ENCODE measurements around the gene CLSTN1. TPM values are rescaled to one million over a fixed set of nuclear protein-coding genes. Genes with fewer than 3 reads are reported as not detected.

CLSTN1 gene
- total RNA-seq, 1 experiment from 2014 or later, result 100 TPM

DNA sequence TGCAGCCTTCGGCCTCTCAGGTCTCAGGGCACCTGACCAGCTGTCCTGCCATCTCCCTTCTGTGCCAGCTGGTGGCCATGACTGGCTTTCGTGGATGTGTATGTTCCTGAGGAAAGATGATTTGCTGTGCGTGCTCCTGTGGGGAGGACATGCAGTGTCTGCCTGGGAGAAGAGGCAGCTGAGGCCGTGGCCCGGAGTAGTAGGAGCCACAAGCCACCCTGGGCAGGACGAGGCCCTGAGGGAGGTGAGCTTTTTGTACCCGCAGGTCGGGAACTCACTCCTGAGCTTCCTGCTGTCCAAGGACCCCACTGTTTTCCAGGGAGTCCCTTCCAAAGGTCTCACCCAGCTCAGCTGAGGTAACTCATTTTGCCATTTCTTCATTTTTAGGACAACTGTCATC lies 113.7 kb downstream of the CLSTN1 start:
- no peaks in the 10 kb centered on the region; the same call in 1 of the 2 replicates for H3K4me1 ChIP-seq (ENCODE audit: insufficient read depth, low read length)
- DNase-seq, result no peak
- H3K4me3 Mint-ChIP-seq, result no peak overlapping the region
- no peak overlapping the region for H3K4me2 ChIP-seq (ENCODE audit: insufficient read depth, insufficient read length, low read length)
- H4K5ac ChIP-seq (ENCODE audit: insufficient read length, low read depth, low read length), result no peak overlapping the region
- H3K27ac Mint-ChIP-seq, result no peak overlapping the region
- no peak overlapping the region for H3K9ac ChIP-seq (ENCODE audit: extremely low read depth, insufficient read length, low read length)
- H3K23me2 ChIP-seq (ENCODE audit: insufficient read length, low read depth, low read length, poor library complexity, severe bottlenecking), result no peaks in the 10 kb centered on the region
- H2BK12ac ChIP-seq (ENCODE audit: insufficient read length, low read depth, low read length), result no peak overlapping the region
- no peak overlapping the region for H3T11ph ChIP-seq (ENCODE audit: low read length)
- no peak overlapping the region for H3K14ac ChIP-seq (ENCODE audit: insufficient read depth, low read length)
- no peak overlapping the region for H2BK20ac ChIP-seq (ENCODE audit: low read depth, low read length, poor library complexity, severe bottlenecking)
- H3K79me2 ChIP-seq (ENCODE audit: insufficient read depth, low read length), result no peaks in the 10 kb centered on the region
- H3K23ac ChIP-seq (ENCODE audit: insufficient read length, low read depth, low read length), result no peak overlapping the region
- H3K27ac ChIP-seq (ENCODE audit: insufficient read length, low read depth, low read length), result no peak overlapping the region
- no peak overlapping the region for H2AFZ ChIP-seq (ENCODE audit: low read length)
- peaks cover 13 to 15% of the 10 kb centered on the region in 2 experiments for H3K4me1 Mint-ChIP-seq
- H3K56ac ChIP-seq (ENCODE audit: insufficient read length, low read depth, low read length), result no peak overlapping the region
- TF ChIP-seq, protein P1, sequence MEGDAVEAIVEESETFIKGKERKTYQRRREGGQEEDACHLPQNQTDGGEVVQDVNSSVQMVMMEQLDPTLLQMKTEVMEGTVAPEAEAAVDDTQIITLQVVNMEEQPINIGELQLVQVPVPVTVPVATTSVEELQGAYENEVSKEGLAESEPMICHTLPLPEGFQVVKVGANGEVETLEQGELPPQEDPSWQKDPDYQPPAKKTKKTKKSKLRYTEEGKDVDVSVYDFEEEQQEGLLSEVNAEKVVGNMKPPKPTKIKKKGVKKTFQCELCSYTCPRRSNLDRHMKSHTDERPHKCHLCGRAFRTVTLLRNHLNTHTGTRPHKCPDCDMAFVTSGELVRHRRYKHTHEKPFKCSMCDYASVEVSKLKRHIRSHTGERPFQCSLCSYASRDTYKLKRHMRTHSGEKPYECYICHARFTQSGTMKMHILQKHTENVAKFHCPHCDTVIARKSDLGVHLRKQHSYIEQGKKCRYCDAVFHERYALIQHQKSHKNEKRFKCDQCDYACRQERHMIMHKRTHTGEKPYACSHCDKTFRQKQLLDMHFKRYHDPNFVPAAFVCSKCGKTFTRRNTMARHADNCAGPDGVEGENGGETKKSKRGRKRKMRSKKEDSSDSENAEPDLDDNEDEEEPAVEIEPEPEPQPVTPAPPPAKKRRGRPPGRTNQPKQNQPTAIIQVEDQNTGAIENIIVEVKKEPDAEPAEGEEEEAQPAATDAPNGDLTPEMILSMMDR (conservative IDR thresholded peaks at IDR 0.05), result no peak
- no peak overlapping the region for H2BK5ac ChIP-seq (ENCODE audit: insufficient read length, low read length)
- H3K9me3 Mint-ChIP-seq, result no peaks in the 10 kb centered on the region
- H3K18ac ChIP-seq (ENCODE audit: insufficient read length, low read depth, low read length), result no peak overlapping the region
- no peak overlapping the region for H4K8ac ChIP-seq (replicated peaks; ENCODE audit: insufficient read length, low read depth, low read length)
- no CpG with 5 or more reads among the region's 8 CpGs for WGBS (ENCODE audit: extremely low coverage, insufficient read length, low lambda C conversion rate)
- no peak overlapping the region for H4K91ac ChIP-seq (ENCODE audit: insufficient read length, low read depth, low read length)
- H3K9me3 ChIP-seq (ENCODE audit: control insufficient read depth, low read depth, low read length), result no peaks in the 10 kb centered on the region
- H3K36me3 Mint-ChIP-seq (ENCODE audit: insufficient read depth in 1 of 3, low read depth in 3 of 3), result peaks cover 2 to 11% (median 11%) of the 10 kb centered on the region in 3 experiments; a peak in 3 of 7 replicates
- no peaks in the 10 kb centered on the region for H3K27me3 ChIP-seq (ENCODE audit: insufficient read depth, low read length)
- no peaks in the 10 kb centered on the region for H3K27me3 Mint-ChIP-seq (ENCODE audit: low read depth)
- no peak overlapping the region for H2BK15ac ChIP-seq (ENCODE audit: low read depth, low read length)
- no peaks in the 10 kb centered on the region for H4K20me1 ChIP-seq (ENCODE audit: control insufficient read depth, insufficient read depth, insufficient read length)
- no peaks in the 10 kb centered on the region for H3K79me1 ChIP-seq (ENCODE audit: insufficient read depth, low read depth, low read length, poor library complexity, severe bottlenecking)
- no peak overlapping the region for H3K4ac ChIP-seq (ENCODE audit: low read depth, low read length)
- no peak overlapping the region for H2AK5ac ChIP-seq (ENCODE audit: insufficient read length, low read length)
- H2BK120ac ChIP-seq (ENCODE audit: low read depth, low read length, poor library complexity, severe bottlenecking), result no peak overlapping the region
